ENCODE data around the gene GPD2.

DNA sequence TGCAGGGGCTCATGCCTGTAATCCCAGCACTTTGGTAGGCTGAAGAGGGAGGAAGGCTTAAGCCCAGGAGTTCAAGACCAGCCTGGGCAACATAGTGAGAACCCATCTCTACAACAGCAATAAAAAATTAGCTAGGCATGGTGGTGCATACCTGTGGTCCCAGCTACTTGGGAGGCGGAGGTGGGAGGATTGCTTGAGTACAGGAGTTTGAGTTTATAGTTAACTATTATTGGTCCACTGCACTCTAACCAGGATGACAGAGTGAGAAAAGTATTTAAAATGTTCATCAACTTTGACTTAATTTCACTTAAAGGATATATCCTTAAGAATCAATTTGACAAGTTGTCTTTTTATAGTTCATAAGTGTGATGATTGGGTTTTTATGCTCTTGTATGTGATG is 14.3 kb upstream of the GPD2 start:
- TF ChIP-seq CTCF (IDR thresholded peaks at IDR 0.05), result no peak
- TF ChIP-seq POLR2A (IDR thresholded peaks at IDR 0.05), result no peak
